Islet precursor cell (in vitro differentiated cells): Measurements from ENCODE around the gene FBN3.

ENCODE experiments used
- DNase-seq: peaks from one replicate; pipeline ENCODE4 v3.0.0-alpha.2; 2018

FBN3 gene

GRCh38 chr19:8148088-8148409, 1.3 kb downstream of the FBN3 start:
- DNase-seq = no peak

DNA sequence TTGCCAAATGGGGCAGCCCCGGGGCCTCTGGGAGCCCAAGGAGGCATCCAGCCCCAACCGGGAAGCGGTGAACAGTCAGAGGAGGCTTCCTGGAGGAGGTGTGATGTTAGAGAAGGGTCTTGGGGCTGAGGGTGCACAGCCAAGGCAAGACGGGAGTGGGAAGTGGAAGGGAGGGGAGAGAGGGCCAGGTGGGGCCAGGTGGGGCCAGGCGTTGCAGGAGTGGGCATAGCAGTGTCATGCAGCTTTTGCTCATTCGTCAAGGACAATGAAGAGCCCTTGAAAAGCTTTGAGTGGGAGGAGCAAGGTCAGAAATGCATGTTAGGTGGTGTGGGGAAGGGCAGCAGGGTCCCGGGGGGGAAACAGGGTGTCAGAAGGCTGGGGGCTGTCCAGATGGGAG, 1.8 kb downstream of the FBN3 start:
- no peak for DNase-seq

DNA sequence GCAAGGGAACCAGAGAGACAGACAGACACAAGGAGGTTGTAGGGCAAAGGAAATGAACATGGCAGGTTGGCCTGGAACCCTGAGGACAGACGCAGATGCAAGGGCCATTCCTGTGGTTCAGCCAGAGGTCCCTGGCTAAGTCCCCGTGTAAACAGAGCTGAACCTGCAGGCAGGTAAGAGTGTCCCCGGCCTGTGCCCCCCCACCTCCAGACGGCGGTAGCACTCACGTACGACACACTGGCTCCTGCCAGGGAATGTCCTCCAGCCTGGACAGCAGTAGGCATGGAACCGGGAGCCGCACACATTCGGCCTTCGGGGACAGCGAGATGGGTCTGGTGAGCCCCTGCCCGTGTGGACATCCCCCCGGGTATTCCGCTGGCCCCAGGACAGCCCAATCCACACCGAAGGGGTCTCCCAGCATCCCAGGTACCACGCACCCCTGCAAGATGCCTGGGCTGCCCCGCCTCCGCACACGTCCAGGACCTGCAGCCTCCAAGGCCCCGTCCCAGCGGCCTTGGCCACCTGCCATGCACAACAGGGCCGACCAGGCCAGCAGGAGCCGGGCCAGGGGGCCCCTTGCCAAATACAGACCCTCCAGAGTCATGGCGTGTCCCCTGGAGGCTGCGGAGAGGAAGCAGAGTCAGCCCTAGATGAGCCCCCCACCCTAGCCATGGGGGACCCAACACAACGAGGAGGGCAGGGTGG, 2.4 kb downstream of the FBN3 start:
- no peak for DNase-seq

GRCh38 chr19:8144273-8144995, 5.0 kb downstream of the FBN3 start:
- DNase-seq = no peak

DNA sequence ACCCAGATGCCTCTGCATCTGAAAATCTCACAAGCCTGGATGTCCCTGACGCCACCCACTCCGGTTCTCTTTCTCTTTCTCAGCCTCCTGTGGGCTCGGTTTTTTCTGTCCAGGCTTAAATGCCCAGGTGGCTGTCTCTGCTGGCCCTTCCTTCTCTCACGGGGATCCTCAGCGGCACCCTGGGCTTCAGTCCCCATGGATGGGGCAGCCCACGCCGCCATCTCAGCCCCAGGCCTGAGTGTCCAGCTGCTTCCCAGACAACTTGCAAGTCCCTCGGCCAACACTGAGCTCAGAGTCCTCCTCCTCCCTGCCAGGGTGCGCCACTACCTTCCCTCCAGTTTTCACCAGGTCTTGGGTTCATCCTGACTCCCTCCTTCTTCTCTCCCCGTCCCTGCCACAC, 6.4 kb downstream of the FBN3 start:
- no peak for DNase-seq

DNA sequence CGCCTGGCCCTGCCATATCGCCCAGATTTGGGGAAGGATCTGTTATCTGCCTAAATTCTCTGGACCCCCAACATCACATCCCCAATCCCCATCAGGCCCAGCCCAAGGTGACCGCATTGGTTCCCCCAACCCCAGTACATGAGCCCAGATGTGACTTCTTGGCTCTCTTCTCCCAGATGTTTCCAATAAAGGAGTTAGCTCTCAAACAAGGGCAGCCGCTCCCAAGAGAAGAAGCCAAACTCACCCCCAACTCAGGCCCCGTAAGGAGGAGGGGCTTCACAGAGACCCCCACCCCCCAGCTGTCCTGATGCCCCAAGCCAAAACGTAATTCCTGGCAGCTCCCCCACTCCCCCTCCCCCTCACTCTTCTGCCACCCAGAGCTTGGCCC, 6.9 kb downstream of the FBN3 start:
- DNase-seq = no peak

DNA sequence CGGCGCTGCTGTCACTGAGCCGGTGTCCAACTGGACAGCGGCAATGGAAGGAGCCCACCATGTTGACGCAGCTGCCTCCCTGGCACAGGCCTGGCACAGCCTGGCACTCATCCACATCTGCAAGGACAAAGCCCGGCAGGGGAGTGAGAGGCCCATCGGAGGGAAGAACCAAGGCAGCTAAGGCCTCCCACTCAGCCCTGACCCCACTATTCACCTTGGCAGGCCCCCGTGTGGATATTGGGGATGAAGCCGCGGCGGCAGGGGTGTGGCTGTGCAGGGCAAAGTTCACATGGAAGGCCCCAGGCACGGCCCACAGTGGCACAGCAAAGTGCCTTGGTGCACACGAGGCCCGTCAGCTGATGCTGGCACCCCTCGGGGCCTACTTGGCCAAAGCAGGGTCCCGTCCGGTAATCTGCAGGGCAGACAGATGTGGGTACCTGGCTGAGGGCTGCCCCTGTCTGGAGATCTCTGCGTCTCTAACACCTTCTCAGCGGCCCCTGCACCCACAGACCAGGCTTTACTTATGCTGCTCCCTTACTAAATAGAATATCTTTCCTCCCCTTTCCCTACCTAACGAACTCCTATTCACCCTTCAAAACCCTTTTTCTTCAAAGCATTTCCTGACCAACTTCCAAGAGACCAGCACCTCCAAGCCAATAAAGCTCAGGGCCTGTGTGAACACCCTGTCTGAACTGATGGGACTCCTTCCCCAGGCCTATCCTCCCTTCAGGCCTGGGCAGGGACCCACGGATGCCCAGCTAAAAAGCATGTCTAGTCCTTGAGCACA, 7.5 kb downstream of the FBN3 start:
- no peak for DNase-seq

DNA sequence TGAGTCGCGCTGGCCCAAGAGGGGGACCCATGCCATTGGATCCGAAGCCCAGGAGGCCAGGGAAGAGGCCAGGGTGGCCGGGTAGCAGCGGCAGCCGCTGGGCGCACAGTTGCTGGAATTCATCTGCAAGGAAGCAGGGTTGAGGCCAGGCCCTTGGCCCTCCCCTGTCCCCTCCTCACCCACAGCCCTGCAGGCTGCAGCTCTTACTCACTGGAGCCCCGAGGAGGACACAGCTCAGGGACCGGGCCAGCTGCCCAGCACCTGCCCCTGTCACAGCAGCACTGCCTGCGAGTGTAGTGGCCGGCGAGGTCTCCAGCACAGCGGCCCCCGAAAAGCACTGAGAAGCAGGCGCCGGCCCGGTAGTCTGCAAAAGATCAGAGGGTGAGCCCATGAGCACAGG, 11.2 kb downstream of the FBN3 start:
- DNase-seq = no peak

DNA sequence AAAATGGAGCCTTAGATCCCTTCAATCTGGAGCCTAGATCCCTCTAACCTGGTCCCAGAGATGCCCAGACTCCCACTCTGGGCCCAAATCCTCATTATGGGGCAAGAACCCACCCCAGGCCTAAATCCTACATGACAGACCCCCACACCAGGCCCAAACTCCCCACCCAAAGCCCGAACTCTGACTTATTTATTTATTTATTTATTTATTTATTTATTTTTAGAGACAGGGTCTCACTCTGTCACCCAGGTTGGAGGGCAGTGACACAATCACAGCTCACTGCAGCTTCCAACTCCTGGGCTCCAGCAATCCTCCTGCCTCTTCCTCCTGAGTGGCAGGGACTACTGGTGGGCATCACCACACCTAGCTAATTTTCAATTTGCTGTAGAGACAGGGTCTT, 12.0 kb downstream of the FBN3 start:
- no peak for DNase-seq

- no peak for DNase-seq
These were observed 13.3 kb downstream of the FBN3 start for GRCh38 chr19:8135946-8136618.

- DNase-seq = no peak
These were observed 16.4 kb downstream of the FBN3 start for GRCh38 chr19:8132858-8133458.

DNA sequence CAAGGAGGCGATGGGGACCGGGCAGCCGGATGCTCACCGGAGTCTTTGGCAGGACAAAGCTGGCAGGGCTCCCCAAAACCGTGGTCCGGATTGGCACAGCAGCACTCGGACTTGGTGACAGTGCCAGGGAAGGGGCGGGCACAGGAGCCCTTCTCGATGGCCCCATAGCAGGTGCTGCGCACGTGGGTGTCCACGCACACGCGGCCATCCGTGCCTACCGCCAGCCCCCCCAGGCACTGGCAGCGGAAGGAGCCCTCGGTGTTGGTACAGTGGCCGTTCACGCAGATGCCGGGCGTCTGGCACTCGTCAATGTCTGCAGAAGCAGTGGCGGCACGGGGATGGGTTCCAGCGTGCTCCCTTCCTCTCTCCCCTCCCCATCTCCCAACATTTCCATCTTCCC, 17.9 kb downstream of the FBN3 start:
- DNase-seq = no peak

GRCh38 chr19:8129061-8129618, 20.3 kb downstream of the FBN3 start:
- no peak for DNase-seq

GRCh38 chr19:8128551-8128950, 20.8 kb downstream of the FBN3 start:
- no peak for DNase-seq

DNA sequence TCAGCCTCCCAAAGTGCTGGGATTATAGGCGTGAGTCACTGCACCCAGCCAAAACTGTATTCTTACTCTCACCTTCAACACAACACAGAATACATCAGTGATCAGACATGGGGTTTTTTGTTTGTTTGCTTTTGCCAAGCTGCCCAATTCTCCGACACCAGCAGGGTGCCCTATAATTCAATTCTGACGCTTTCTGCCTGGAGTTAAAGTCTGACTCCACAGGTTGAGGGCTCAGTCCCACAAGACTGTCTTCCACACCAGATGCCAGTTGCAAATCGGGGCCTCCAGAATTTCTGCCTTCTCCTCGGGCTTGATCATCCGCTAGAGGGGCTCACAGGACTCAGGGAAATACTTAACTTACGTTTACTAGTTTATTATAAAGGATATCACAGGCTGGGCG, 22.1 kb downstream of the FBN3 start:
- no peak for DNase-seq

GRCh38 chr19:8126511-8126910, 22.9 kb downstream of the FBN3 start:
- DNase-seq = no peak

DNA sequence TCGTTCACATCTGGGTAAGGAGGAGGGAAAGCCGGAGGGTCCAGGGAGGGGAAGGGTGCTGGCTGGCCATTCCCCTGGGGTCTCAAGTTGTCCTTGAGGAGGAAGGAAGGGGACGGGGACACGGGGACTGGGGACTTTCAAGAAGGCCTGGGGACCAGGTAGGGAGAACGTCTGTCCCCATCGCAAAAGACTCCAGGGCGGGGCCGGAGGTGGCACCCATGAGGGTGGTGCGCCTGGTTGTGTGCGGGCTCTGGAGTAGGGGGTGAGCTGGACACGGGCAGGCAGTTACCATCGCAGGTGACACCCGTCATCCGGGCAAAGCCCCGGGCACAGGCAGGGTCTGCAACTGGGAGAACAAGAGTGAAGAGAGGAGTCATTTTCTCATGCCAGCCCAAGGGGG, 23.4 kb downstream of the FBN3 start:
- no peak for DNase-seq

DNA sequence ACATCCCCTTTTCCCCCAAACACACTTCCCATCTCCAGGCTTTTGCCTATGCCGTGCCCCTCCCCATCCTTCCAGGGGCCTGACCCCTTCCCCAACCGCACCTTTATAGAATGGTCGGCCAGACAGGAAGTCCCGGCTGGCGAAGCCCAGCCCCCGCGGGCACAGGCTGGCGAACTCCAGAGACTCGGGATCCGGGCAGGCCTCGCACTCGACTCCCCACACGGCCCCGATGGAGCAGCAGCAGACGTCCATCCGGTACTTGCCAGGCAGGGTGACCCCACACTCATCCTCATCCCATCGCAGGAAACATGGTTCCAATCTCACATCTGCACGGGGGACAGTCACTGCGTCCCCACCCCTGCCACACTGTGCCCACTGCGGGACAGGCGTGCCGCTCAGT, 25.7 kb downstream of the FBN3 start:
- DNase-seq = no peak

DNA sequence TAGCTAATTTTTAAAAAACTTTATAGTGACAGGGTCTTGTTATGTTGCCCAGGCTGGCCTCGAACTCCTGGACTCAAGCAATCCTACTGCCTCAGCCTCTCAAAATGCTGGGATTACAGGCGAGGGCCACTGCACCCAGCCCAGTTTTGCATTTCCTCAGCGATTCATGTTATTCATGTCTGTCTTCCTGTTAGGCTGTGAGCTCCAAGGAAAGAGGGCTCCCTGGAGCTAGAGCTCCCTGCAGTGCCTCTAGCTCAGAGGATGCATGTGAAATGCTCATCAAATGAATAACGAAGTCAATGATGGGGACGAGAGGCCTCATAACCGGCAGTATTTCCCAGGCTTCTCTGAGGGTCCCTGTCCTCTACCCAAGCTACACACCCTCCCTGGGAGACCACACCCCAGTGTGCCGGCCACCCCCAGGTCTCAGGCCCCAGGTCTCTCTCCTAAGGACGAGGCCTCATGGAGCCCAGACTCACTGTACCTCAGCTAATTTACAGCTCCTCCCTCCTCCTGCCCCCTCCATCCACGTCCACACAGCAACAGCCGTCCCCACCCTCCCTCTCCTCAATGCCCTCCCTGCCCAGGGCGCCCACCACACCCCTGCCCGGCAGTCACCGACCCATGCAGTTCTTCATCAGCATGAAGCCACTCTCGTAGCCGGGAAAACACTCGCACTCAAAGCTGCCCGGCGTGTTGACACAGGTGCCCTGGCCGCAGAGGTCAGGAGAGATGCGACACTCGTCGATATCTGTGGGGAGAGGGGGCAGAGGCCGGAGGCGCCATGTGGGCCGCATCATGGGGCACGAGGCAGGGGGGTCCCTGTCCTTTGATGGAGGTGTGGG, 28.5 kb downstream of the FBN3 start:
- no peak for DNase-seq

- DNase-seq = no peak
These were observed 31.4 kb downstream of the FBN3 start for GRCh38 chr19:8117991-8118390.

- DNase-seq = no peak
These were observed 32.7 kb downstream of the FBN3 start for GRCh38 chr19:8116437-8117293.
